ENCODE results near the gene DONSON. TPM values are rescaled to one million over a fixed set of nuclear protein-coding genes. Genes with fewer than 3 reads are reported as not detected.

The DONSON gene
- total RNA-seq, 1 experiment from 2014 or later = 25.6 TPM

DNA sequence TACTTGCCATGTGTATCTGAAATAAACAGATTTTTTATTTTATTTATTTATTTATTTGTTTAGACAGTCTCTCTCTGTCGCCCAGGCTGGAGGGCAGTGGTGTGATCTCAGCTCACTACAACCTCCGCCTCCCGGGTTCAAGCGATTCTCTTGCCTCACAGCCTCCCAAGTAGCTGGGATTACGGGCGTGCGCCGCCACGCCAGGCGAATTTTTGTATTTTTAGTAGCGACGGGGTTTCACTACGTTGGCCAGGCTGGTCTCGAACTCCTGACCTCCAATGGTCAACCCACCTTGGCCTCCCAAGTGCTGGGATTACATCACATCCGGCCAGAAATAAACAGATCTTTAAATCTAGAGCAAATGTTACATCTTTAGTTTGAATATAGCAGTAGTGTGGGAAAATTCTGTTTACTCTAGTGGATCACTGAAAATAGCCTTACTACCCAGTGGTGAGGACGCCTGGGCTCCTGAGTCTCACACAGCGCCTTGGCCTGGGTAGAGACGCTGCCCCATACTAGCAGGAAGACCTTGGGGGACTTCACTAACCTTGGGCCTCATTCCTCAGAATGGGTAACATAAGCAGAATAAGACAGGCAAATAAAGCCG is 47.3 kb downstream of the DONSON start:
- no TSS peak for BruUV-seq (replicated peaks)
- Histone ChIP-seq H4K20me1 (ENCODE audit: insufficient read depth) (peaks cover 38% of the 10 kb centered on the region), H3K36me3 (ENCODE audit: low read depth) (peaks cover 20% of the 10 kb centered on the region; the same call in 1 of the 2 replicates), H3K4me2 (peak overlapping the region; percentile 82), H3K27ac (peak overlapping the region; percentile 98), H3K27me3 (ENCODE audit: insufficient read depth, low read depth) (no peaks in the 10 kb centered on the region), H3K79me2 (ENCODE audit: low read depth) (peaks cover 79% of the 10 kb centered on the region), H2AFZ (peak overlapping the region; percentile 79), H3K4me1 (replicated peaks; ENCODE audit: insufficient read depth) (peaks cover 31% of the 10 kb centered on the region), H3F3A (ENCODE audit: insufficient read depth, low read depth) (peaks cover 23% of the 10 kb centered on the region), H3K9me3 (ENCODE audit: insufficient read depth, low read depth) (no peaks in the 10 kb centered on the region), H3K4me3 (peak overlapping the region; percentile 92), H3K9me2 (ENCODE audit: insufficient read depth) (no peaks in the 10 kb centered on the region)
- intact Hi-C loops (cut with micrococcal nuclease; ENCODE audit: unreplicated experiment) = loop anchor here (5.0 kb wide), 1 partner anchor 49 kb away; the partner anchor contains the start of gene DNAJC28
- TF ChIP-seq, protein P1, sequence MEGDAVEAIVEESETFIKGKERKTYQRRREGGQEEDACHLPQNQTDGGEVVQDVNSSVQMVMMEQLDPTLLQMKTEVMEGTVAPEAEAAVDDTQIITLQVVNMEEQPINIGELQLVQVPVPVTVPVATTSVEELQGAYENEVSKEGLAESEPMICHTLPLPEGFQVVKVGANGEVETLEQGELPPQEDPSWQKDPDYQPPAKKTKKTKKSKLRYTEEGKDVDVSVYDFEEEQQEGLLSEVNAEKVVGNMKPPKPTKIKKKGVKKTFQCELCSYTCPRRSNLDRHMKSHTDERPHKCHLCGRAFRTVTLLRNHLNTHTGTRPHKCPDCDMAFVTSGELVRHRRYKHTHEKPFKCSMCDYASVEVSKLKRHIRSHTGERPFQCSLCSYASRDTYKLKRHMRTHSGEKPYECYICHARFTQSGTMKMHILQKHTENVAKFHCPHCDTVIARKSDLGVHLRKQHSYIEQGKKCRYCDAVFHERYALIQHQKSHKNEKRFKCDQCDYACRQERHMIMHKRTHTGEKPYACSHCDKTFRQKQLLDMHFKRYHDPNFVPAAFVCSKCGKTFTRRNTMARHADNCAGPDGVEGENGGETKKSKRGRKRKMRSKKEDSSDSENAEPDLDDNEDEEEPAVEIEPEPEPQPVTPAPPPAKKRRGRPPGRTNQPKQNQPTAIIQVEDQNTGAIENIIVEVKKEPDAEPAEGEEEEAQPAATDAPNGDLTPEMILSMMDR (conservative IDR thresholded peaks at IDR 0.05) = no peak
- CTCF ChIA-PET = no interaction called here
- DNase-seq = peak in 1 of 2 experiments; percentile 4
- POLR2A ChIA-PET (ENCODE audit: unreplicated experiment) = interaction anchor here (0.5 to 0.7 kb wide), 2 partner anchors 10 to 61 kb away, joined by 8 read pairs; partner anchors contain the start of gene TMEM50B

DNA sequence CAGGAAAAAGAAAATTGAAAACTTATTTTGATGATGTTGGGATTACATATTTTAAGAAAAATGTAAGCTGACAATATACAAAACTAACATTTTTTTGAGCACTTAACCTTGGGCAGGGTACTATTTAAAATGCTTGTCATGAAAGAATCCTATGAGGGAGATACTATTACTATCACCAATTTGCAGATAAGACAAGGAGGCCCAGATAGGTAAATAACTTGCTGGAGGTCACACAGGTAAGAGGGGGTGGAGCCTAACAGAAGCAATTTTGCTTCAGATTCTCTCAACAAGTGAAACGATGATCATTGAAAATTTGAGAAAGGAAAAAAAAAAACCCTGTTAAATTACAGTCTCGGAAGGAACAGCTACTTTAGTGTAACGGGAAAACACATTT is 47.8 kb downstream of the DONSON start:
- intact Hi-C loops (cut with micrococcal nuclease; ENCODE audit: unreplicated experiment) = loop anchor here (5.0 kb wide), 1 partner anchor 48 kb away; the partner anchor contains the start of gene DNAJC28
- Histone ChIP-seq H3K4me2 (peak overlapping the region; percentile 82), H3K27me3 (ENCODE audit: insufficient read depth, low read depth) (no peaks in the 10 kb centered on the region), H3K9me3 (ENCODE audit: insufficient read depth, low read depth) (no peaks in the 10 kb centered on the region), H3K4me1 (replicated peaks; ENCODE audit: insufficient read depth) (peaks cover 28% of the 10 kb centered on the region), H4K20me1 (ENCODE audit: insufficient read depth) (peaks cover 35% of the 10 kb centered on the region), H3K9me2 (ENCODE audit: insufficient read depth) (no peaks in the 10 kb centered on the region), H2AFZ (no peak overlapping the region), H3K79me2 (ENCODE audit: low read depth) (peaks cover 77% of the 10 kb centered on the region), H3K4me3 (peak overlapping the region; percentile 92), H3F3A (ENCODE audit: insufficient read depth, low read depth) (peaks cover 23% of the 10 kb centered on the region), H3K36me3 (ENCODE audit: low read depth) (peaks cover 24% of the 10 kb centered on the region; the same call in 1 of the 2 replicates), H3K27ac (peak overlapping the region; percentile 98)
- TF ChIP-seq, protein P1 (conservative IDR thresholded peaks at IDR 0.05) = no peak
- no peak for TF ChIP-seq EZH2 (IDR thresholded peaks at IDR 0.05; ENCODE audit: low read depth)
- ChIA-PET CTCF (no interaction called here), POLR2A (ENCODE audit: unreplicated experiment) (interaction anchor here (0.5 to 0.7 kb wide), 2 partner anchors 10 to 61 kb away, joined by 8 read pairs; partner anchors contain the start of gene TMEM50B)
- no peak for DNase-seq
- BruUV-seq (replicated peaks) = no TSS peak

DNA sequence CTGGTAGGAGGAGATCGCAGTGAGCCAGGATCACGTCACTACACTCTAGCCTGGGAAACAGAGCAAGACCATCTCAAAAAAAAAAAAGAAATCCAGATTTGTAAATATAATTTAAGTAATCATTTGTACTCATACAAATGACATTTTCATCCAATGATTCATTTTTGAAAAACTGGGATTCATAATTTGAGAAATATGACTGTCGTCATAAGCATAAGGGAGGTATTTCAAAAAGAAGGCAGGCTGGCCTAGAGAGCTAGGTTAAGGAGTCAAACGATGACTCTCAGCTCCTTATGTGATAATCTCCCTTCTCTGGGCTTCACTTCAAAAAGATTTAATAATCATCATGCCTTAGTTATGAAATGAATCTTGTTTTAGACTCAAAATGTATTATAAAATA is 48.9 kb downstream of the DONSON start:
- Histone ChIP-seq H3K4me1 (replicated peaks; ENCODE audit: insufficient read depth) (peaks cover 17% of the 10 kb centered on the region), H3K79me2 (ENCODE audit: low read depth) (peaks cover 66% of the 10 kb centered on the region), H3K4me3 (no peak overlapping the region), H3K27ac (no peak overlapping the region), H4K20me1 (ENCODE audit: insufficient read depth) (peaks cover 26% of the 10 kb centered on the region), H3K36me3 (ENCODE audit: low read depth) (peaks cover 24% of the 10 kb centered on the region; the same call in 1 of the 2 replicates), H3F3A (ENCODE audit: insufficient read depth, low read depth) (peaks cover 23% of the 10 kb centered on the region), H3K27me3 (ENCODE audit: insufficient read depth, low read depth) (no peaks in the 10 kb centered on the region), H3K4me2 (peak overlapping the region; percentile 82), H3K9me2 (ENCODE audit: insufficient read depth) (no peaks in the 10 kb centered on the region), H3K9me3 (ENCODE audit: insufficient read depth, low read depth) (no peaks in the 10 kb centered on the region), H2AFZ (no peak overlapping the region)
- TF ChIP-seq, protein P1 (conservative IDR thresholded peaks at IDR 0.05) = no peak
- TF ChIP-seq EZH2 (IDR thresholded peaks at IDR 0.05; ENCODE audit: low read depth) = no peak
- ChIA-PET POLR2A (ENCODE audit: unreplicated experiment) (no interaction called here), CTCF (no interaction called here)
- no TSS peak for BruUV-seq (replicated peaks)
- no peak for DNase-seq
- intact Hi-C loops (cut with micrococcal nuclease; ENCODE audit: unreplicated experiment) = loop anchor here (5.0 kb wide), 1 partner anchor 47 kb away; the partner anchor contains the start of gene DNAJC28
